Cardiac fibroblast (primary cell): ENCODE measurements around the gene JTB.
"Not testable (repeated sequence)": the region's sequence is repeated elsewhere in the genome, so short reads cannot be mapped to it uniquely, and the experiment has no call there.

Experiments used
- DNase-seq, 2 donors: peaks; one replicate each; pipeline versions ENCODE4 v3.0.0 to v3.0.0-alpha.2; 2010; ENCODE audit warnings: low read depth in 2 of 2
- H3K4me3 ChIP-seq, 2 donors: replicated peaks in 1 of 2; 1 replicate in 1 of 2; 2 replicates in 1 of 2; pipeline ENCODE4 v1.5.1; 2011; ENCODE audit warnings: low read depth in 2 of 2, low read length in 2 of 2, mild to moderate bottlenecking in 2 of 2, moderate library complexity in 1 of 2
- CTCF ChIP-seq: IDR thresholded peaks from one replicate; pipeline ENCODE4 v1.5.1; 2011; ENCODE audit warnings: low read depth, mild to moderate bottlenecking, low read length, inconsistent platforms

The JTB gene

GRCh38 chr1:154000420-154000819, 22.9 kb upstream of the JTB start:
- DNase-seq, result no peak
- TF ChIP-seq CTCF, result no peak
- H3K4me3 ChIP-seq, result no peak overlapping the region

GRCh38 chr1:153996882-153997281, 19.4 kb upstream of the JTB start:
- H3K4me3 ChIP-seq, DNase-seq: not testable (repeated sequence)

DNA sequence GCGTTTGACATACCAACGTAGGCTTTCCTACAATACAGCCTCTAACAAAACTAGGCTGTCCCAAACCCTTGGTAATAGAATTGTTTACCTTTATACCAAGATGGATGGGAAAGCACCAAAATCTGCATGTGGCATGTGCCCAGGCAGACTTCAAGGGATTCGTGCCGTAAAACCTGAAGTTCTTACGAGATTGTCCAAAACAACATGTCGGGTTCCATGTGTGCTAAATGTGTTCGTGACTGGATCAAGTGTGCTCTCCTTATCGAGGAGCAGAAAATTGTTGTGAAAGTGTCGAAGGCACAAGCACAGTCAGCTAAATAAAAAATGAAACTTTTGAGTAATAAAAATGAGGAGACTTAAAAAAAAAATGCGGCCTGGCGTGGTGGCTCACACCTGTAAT, 18.2 kb upstream of the JTB start:
- no peak for TF ChIP-seq CTCF
- DNase-seq, result no peak
- H3K4me3 ChIP-seq, result no peak overlapping the region

DNA sequence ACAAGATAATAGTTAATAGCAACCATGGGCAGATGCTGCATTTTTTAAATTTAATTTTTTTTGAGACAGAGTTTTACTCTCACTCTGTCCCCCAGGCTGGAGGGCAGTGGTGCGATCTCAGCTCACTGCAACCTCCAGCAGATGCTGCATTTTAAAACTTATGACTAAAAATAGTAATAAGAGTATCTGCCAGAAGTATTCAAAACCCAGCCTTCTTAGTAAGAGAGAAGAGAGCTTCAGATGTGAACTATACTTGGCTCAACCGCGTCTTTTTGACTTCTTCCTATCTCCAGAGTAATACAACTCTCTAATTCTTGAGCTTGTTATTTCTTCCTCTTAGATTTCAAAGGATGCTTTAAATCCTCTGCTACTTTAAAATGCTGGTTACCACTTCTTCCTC, 17.7 kb upstream of the JTB start:
- H3K4me3 ChIP-seq, result no peak overlapping the region
- DNase-seq, result no peak
- TF ChIP-seq CTCF, result no peak

DNA sequence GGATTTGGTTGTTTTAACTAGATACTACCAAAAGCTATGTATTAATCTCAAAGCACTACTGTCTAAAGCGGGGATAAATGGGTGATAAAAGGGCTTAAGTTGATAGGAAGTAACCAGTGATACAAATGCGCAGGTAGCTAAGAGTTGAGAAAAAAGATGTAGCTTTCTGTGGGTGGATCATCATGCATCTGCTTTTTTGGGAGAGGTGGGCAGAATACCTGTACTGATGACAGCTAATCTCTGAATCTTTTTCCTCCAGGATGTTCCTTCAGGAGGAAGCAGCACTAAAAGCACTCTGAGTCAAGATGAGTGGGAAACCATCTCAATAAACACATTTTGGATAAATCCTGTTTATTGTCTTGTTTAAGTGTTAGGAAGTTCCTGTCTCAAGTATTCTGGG, 14.3 kb upstream of the JTB start:
- no peak for DNase-seq
- TF ChIP-seq CTCF, result no peak
- H3K4me3 ChIP-seq, result peak overlapping the region; percentile 79 to 93

DNA sequence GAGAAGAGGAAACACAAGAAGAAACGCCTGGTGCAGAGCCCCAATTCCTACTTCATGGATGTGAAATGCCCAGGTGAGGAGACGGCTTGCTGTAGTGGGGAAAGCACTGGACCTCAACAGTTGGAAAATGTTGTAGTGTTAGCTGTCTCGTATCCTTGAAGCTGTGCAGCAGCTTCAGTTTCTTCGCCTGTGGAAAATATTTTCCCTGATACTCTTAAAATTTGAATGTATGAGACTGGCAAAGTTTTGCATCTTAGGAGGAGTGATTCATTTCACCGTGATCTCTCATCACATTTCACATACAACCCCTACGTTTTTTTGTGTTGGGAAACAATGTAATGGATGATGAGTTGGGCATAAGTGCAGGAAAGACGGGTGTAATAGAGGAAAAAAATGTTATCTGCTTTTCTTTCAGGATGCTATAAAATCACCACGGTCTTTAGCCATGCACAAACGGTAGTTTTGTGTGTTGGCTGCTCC, 13.7 kb upstream of the JTB start:
- peak in 1 of 2 donors; percentile 45 for DNase-seq
- no peak for TF ChIP-seq CTCF
- H3K4me3 ChIP-seq, result peak overlapping the region; percentile 79 to 93

- DNase-seq, result peak; percentile 99
- peak within 1 kb of the TSS; percentile 79 to 93 for H3K4me3 ChIP-seq
- no peak for TF ChIP-seq CTCF
Observed at GRCh38 chr1:153990468-153991150, 13.1 kb upstream of the JTB start, which contains the start of gene RPS27. RPS27 (plus strand) TSS chr1:153990762; CDS start chr1:153990797, 35 bp downstream.
